Measurements from ENCODE around the gene MYL7.

The MYL7 gene

GRCh38 chr7:44148961-44149536 lies 7.9 kb upstream of the MYL7 start:
- Histone ChIP-seq H3K9me3 (ENCODE audit: insufficient read depth, low read length, severe bottlenecking) (no peaks in the 10 kb centered on the region), H3K79me2 (ENCODE audit: insufficient read depth, low read length) (no peaks in the 10 kb centered on the region), H3K4me3 (ENCODE audit: low read depth in 1 of 2, low read length in 2 of 2) (no peak overlapping the region), H3K9ac (ENCODE audit: low read depth, low read length) (no peak overlapping the region), H4K20me1 (ENCODE audit: insufficient read depth, low read length) (no peaks in the 10 kb centered on the region), H2AFZ (ENCODE audit: low read depth, low read length) (no peak overlapping the region), H3K4me1 (ENCODE audit: insufficient read depth, low read length) (no peaks in the 10 kb centered on the region), H3K36me3 (ENCODE audit: insufficient read depth, low read length) (no peaks in the 10 kb centered on the region), H3K27ac (ENCODE audit: low read length) (no peak overlapping the region), H3K4me2 (ENCODE audit: insufficient read depth, low read length) (no peak overlapping the region), H3K27me3 (ENCODE audit: insufficient read depth, low read length, poor library complexity) (no peaks in the 10 kb centered on the region)
- DNase-seq: no peak
- ATAC-seq (ENCODE audit: insufficient read depth, low read depth): no peak
- no peak for TF ChIP-seq EZH2 (IDR thresholded peaks at IDR 0.05; ENCODE audit: borderline replicate concordance, low read depth, low read length, severe bottlenecking)
- no peak for TF ChIP-seq CTCF (IDR thresholded peaks at IDR 0.05; ENCODE audit: borderline replicate concordance, extremely low read depth, low read length, poor library complexity, severe bottlenecking)

- Histone ChIP-seq H3K27me3 (ENCODE audit: insufficient read depth, low read length, poor library complexity) (no peaks in the 10 kb centered on the region), H3K4me2 (ENCODE audit: insufficient read depth, low read length) (no peak overlapping the region), H2AFZ (ENCODE audit: low read depth, low read length) (no peak overlapping the region), H3K27ac (ENCODE audit: low read length) (no peak overlapping the region), H3K36me3 (ENCODE audit: insufficient read depth, low read length) (no peaks in the 10 kb centered on the region), H4K20me1 (ENCODE audit: insufficient read depth, low read length) (no peaks in the 10 kb centered on the region), H3K9ac (ENCODE audit: low read depth, low read length) (no peak overlapping the region), H3K79me2 (ENCODE audit: insufficient read depth, low read length) (no peaks in the 10 kb centered on the region), H3K4me1 (ENCODE audit: insufficient read depth, low read length) (no peaks in the 10 kb centered on the region), H3K4me3 (ENCODE audit: low read depth in 1 of 2, low read length in 2 of 2) (no peak overlapping the region), H3K9me3 (ENCODE audit: insufficient read depth, low read length, severe bottlenecking) (no peaks in the 10 kb centered on the region)
- DNase-seq: no peak
- ATAC-seq (ENCODE audit: insufficient read depth, low read depth): no peak
- no peak for TF ChIP-seq EZH2 (IDR thresholded peaks at IDR 0.05; ENCODE audit: borderline replicate concordance, low read depth, low read length, severe bottlenecking)
- TF ChIP-seq CTCF (IDR thresholded peaks at IDR 0.05; ENCODE audit: borderline replicate concordance, extremely low read depth, low read length, poor library complexity, severe bottlenecking): no peak
Measured at GRCh38 chr7:44148166-44148565, 7.0 kb upstream of the MYL7 start.

GRCh38 chr7:44147026-44147991 lies 6.2 kb upstream of the MYL7 start:
- Histone ChIP-seq H3K27ac (ENCODE audit: low read length) (no peak overlapping the region), H3K27me3 (ENCODE audit: insufficient read depth, low read length, poor library complexity) (no peaks in the 10 kb centered on the region), H3K9ac (ENCODE audit: low read depth, low read length) (no peak overlapping the region), H4K20me1 (ENCODE audit: insufficient read depth, low read length) (no peaks in the 10 kb centered on the region), H3K79me2 (ENCODE audit: insufficient read depth, low read length) (no peaks in the 10 kb centered on the region), H3K36me3 (ENCODE audit: insufficient read depth, low read length) (no peaks in the 10 kb centered on the region), H3K4me3 (ENCODE audit: low read depth in 1 of 2, low read length in 2 of 2) (no peak overlapping the region), H3K4me2 (ENCODE audit: insufficient read depth, low read length) (no peak overlapping the region), H3K9me3 (ENCODE audit: insufficient read depth, low read length, severe bottlenecking) (no peaks in the 10 kb centered on the region), H3K4me1 (ENCODE audit: insufficient read depth, low read length) (no peaks in the 10 kb centered on the region), H2AFZ (ENCODE audit: low read depth, low read length) (no peak overlapping the region)
- DNase-seq (no peak), ATAC-seq (ENCODE audit: insufficient read depth, low read depth) (no peak)
- TF ChIP-seq EZH2 (IDR thresholded peaks at IDR 0.05; ENCODE audit: borderline replicate concordance, low read depth, low read length, severe bottlenecking) (no peak), CTCF (IDR thresholded peaks at IDR 0.05; ENCODE audit: borderline replicate concordance, extremely low read depth, low read length, poor library complexity, severe bottlenecking) (no peak)
